ENCODE measurements around the gene ZNF853. TPM values are rescaled to one million over a fixed set of nuclear protein-coding genes. Genes with fewer than 3 reads are reported as not detected.
"Not testable (repeated sequence)": the region's sequence is repeated elsewhere in the genome, so short reads cannot be mapped to it uniquely, and the experiment has no call there.

Gene ZNF853
- polyA plus RNA-seq, 4 donors = 15.0 to 18.5 (median 15.8) TPM

DNA sequence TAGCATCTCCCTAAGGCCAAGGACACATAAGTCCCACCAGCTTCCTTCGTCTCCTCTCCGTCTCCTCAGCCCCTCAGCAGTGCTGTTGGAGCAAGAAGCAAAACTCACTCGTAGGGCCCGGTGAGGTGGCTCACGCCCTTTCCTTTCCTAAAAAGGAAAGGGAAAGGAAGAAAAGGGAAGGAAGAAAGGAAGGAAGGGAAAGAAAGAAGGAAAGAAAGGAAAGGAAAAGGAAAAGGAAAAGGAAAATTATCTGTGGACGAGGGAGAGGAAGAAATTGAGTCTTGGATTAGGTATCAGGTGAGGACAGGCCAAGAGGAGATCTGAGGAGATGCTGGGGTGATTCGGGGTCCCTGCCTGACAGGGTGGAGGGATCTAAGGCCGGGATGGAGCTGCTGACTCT lies 18.6 kb downstream of the ZNF853 start:
- DNase-seq (ENCODE audit: low read depth in 4 of 4, low spot score in 3 of 4) = no peak

DNA sequence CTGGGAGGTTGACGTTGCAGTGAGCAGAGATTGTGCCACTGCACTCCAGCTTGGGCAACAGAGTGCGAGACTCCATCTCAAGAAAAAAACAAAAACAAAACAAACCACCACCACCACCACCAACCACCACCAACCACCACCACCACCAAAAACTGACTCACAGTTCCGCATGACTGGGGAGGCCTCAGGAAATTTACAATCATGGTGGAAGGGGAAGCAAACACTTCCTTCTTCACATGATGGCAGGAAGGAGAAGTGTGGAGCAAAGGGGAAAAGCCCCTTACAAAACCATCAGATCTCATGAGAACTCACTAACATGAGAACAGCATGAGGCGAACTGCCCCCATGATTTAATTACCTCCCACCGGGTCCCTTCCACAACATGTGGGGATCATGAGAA lies 19.6 kb downstream of the ZNF853 start:
- not testable (repeated sequence) for DNase-seq (ENCODE audit: low read depth in 4 of 4, low spot score in 3 of 4)

GRCh38 chr7:6636741-6637543 lies 21.5 kb downstream of the ZNF853 start, which contains the start of gene ZNF316:
Gene ZNF316, plus strand, starts transcription at chr7:6637318. Its CDS starts 5,092 bp downstream, at chr7:6642410.
- peak in 1 of 4 donors; percentile 50 for DNase-seq (ENCODE audit: low read depth in 4 of 4, low spot score in 3 of 4)

DNA sequence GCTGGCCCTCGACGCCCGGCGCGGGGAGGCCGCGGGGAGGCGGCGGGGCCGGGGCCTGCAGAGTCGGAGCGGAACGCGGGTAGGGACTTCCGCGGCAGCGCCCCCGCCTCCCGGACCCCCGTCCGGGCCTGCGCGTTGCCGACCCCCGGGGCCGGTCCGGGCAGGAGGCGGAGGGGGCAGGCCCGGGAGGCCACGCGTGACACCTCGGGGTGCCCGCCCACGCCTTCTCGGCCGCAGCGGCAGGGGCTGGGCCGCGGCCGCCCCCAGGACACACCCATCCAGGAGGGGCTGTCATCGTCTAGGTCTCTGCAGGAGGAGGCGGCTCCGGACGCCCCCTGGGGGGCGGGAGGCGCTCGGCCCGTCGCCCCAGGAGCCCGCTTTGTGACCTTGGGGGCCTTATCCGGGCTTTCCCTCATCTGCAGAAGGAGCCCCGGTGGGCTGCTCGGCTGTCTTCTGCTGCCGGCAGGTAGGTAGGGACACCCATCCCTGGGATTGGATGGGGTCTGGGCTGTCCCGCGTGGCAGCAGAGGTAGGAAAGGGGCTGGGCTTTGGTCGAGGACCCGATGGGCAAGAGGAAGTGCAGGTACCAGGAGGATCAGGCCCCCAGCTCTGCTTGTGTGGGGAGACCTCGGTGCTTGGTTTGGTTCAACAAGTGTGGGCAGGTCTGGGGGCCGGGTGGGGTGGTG lies 22.3 kb downstream of the ZNF853 start:
- no peak for DNase-seq (ENCODE audit: low read depth in 4 of 4, low spot score in 3 of 4)

- no peak for DNase-seq (ENCODE audit: low read depth in 4 of 4, low spot score in 3 of 4)
Observed at GRCh38 chr7:6639032-6639431, 23.6 kb downstream of the ZNF853 start.

- no peak for DNase-seq (ENCODE audit: low read depth in 4 of 4, low spot score in 3 of 4)
Observed at GRCh38 chr7:6639627-6640026, 24.2 kb downstream of the ZNF853 start.

DNA sequence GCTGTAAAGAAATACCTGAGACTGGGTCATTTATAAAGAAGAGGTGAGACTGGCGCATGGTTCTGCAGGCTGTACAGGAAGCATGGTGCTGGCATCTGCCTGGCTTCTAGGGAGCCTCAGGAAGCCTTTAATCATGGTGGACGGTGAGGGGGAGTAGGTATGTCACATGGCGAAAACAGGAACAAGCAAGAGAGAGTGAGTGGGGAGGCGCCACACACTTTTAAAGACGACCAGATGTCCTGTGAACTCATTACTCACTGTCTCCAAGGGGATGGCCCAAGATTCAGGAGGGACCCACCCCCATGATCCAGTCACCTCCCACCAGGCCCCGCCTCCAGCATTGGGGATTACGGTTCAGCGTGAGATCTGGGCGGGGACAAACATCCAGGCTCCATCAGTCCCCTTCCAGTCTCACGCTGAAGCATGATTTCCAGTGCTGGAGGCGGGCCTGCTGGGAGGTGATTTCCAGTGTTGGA lies 24.9 kb downstream of the ZNF853 start:
- no peak for DNase-seq (ENCODE audit: low read depth in 4 of 4, low spot score in 3 of 4)

- DNase-seq (ENCODE audit: low read depth in 4 of 4, low spot score in 3 of 4) = no peak
Observed at GRCh38 chr7:6641305-6642035, 26.1 kb downstream of the ZNF853 start.

GRCh38 chr7:6642239-6642839 lies 26.9 kb downstream of the ZNF853 start:
- no peak for DNase-seq (ENCODE audit: low read depth in 4 of 4, low spot score in 3 of 4)

DNA sequence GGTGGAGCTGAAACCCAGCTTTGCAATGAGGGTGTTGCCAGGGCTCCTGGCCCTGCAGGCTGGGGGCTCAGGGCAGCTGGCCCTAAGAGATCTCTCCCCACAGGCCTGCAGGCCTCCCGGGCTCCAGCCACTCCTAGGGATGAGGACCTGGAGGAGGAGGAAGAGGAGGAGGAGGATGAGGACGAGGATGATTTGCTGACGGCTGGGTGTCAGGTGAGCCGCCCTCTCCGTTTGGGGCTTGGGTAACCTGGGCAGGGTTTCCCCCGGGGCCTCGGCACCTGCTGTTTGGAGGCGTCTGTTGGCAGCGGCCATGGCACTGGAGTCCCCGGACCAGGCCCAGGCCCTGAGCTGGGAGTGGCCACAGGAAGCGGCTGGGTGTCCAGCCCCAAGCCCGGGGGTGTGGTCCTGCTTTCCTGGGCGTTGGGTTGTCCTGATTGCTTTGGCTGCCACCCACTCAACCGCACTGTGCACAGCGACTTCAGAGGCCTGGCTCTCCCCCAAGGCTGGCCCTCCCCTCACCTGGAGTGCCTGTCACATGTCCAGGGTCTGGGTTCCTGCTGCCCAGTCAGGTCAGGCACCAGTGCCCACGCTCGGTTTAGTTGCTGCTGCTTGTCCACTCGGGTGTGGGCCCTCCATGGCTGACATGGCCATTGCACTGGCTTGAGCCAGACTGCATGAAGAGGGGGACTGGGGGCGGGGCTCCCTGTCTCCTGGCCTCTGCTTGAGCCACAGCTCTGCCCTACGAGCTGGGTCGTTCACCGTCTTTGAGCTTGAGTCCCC lies 27.6 kb downstream of the ZNF853 start:
- no peak for DNase-seq (ENCODE audit: low read depth in 4 of 4, low spot score in 3 of 4)

- no peak for DNase-seq (ENCODE audit: low read depth in 4 of 4, low spot score in 3 of 4)
Observed at GRCh38 chr7:6643915-6644625, 28.7 kb downstream of the ZNF853 start.

GRCh38 chr7:6644728-6645127 lies 29.3 kb downstream of the ZNF853 start:
- DNase-seq (ENCODE audit: low read depth in 4 of 4, low spot score in 3 of 4) = no peak

- DNase-seq (ENCODE audit: low read depth in 4 of 4, low spot score in 3 of 4) = no peak
Observed at GRCh38 chr7:6646465-6646864, 31.1 kb downstream of the ZNF853 start.

- no peak for DNase-seq (ENCODE audit: low read depth in 4 of 4, low spot score in 3 of 4)
Observed at GRCh38 chr7:6647080-6647479, 31.7 kb downstream of the ZNF853 start.

DNA sequence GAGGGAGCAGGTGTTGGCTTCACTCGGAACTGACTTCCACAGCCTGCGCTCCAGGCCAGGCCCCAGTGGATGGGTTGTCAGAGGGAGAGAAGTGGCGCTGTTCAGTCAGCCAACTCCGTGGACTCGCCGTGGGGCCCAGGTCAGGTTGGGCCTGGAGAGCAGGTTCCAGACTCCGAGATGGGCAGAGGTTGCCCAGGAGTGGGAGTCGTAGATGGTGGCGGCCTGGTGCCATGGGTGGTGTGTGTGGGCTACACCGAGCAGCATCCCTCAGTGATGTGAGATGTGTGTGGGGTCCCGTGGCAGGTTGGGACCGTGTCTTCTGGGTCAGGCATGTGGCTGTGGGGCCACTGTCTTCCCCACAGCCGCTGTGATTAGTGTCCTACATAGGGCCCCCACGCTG lies 32.1 kb downstream of the ZNF853 start:
- no peak for DNase-seq (ENCODE audit: low read depth in 4 of 4, low spot score in 3 of 4)

- no peak for DNase-seq (ENCODE audit: low read depth in 4 of 4, low spot score in 3 of 4)
Observed at GRCh38 chr7:6648066-6648814, 32.8 kb downstream of the ZNF853 start.

- no peak for DNase-seq (ENCODE audit: low read depth in 4 of 4, low spot score in 3 of 4)
Observed at GRCh38 chr7:6648815-6649104, 33.4 kb downstream of the ZNF853 start.

GRCh38 chr7:6649241-6649961 lies 34.0 kb downstream of the ZNF853 start:
- no peak for DNase-seq (ENCODE audit: low read depth in 4 of 4, low spot score in 3 of 4)

All from right renal pelvis (tissue), 4 donors.